Adrenal gland (tissue), 5 donors: ENCODE results near the gene MNAT1.

Experiments used
- CTCF ChIP-seq, 6 experiments: fragments of 450-650 bp in 4 of 6; fragments of 200-600 bp in 2 of 6; sonication (generic) in 1 of 6; IDR thresholded peaks; 1 replicate in 5 of 6; 2 replicates in 1 of 6; pipeline versions ENCODE4 v1.5.1 to v1.8.0; 2016 to 2021; ENCODE audit warnings: antibody characterized with exemption in 6 of 6, mild to moderate bottlenecking in 2 of 6, moderate library complexity in 1 of 6
- POLR2A ChIP-seq, 2 donors: fragments of 450-650 bp; IDR thresholded peaks; one replicate each; pipeline ENCODE4 v1.6.1; 2017; ENCODE audit warnings: antibody characterized with exemption in 2 of 2, mild to moderate bottlenecking in 2 of 2, moderate library complexity in 1 of 2
- donor health status: DM: no; HTN: no; CAD: no.

- no peak for TF ChIP-seq POLR2A (IDR thresholded peaks at IDR 0.05)
- TF ChIP-seq CTCF (IDR thresholded peaks at IDR 0.05), result no peak
Measured at GRCh38 chr14:60856111-60856510, 121.5 kb downstream of the MNAT1 start.
